GM12865 (cell line): Measurements from ENCODE around the gene CCDC78.
"Not testable (repeated sequence)": the region's sequence is repeated elsewhere in the genome, so short reads cannot be mapped to it uniquely, and the experiment has no call there.

Source experiments
- DNase-seq: peaks from one replicate; pipeline ENCODE4 v3.0.0; 2010; ENCODE audit warnings: low read depth
- H3K4me3 ChIP-seq: 2 replicates; pipeline ENCODE4 v1.5.1; 2011; ENCODE audit warnings: mild to moderate bottlenecking, low read depth, low read length, control low read depth
- CTCF ChIP-seq: IDR thresholded peaks from 2 replicates; pipeline ENCODE4 v1.5.1; 2011; ENCODE audit warnings: low read length, control low read depth, low read depth, inconsistent platforms; ENCODE audit not compliant: insufficient read depth; ENCODE audit errors: missing control alignments

Gene CCDC78

GRCh38 chr16:760065-760464 lies 33.8 kb upstream of the CCDC78 start:
- DNase-seq: no peak
- no peak overlapping the region for H3K4me3 ChIP-seq
- TF ChIP-seq CTCF: no peak

GRCh38 chr16:759110-759910 lies 33.1 kb upstream of the CCDC78 start:
- DNase-seq: no peak
- no peak for TF ChIP-seq CTCF
- H3K4me3 ChIP-seq: no peak overlapping the region

- H3K4me3 ChIP-seq: no peak overlapping the region
- TF ChIP-seq CTCF: no peak
- no peak for DNase-seq
Observed at GRCh38 chr16:756428-756827, 30.2 kb upstream of the CCDC78 start.

- no peak for TF ChIP-seq CTCF
- H3K4me3 ChIP-seq: no peak overlapping the region
- DNase-seq: no peak
Observed at GRCh38 chr16:754656-755055, 28.4 kb upstream of the CCDC78 start.

- not testable (repeated sequence) for DNase-seq, H3K4me3 ChIP-seq
Observed at GRCh38 chr16:754121-754607, 27.9 kb upstream of the CCDC78 start.

- DNase-seq: no peak
- TF ChIP-seq CTCF: no peak
- no peak overlapping the region for H3K4me3 ChIP-seq
Observed at GRCh38 chr16:752007-752312, 25.7 kb upstream of the CCDC78 start.

- H3K4me3 ChIP-seq: no peak overlapping the region
- DNase-seq: no peak
- no peak for TF ChIP-seq CTCF
Observed at GRCh38 chr16:751152-752006, 25.1 kb upstream of the CCDC78 start.
